Mucosa of gallbladder (tissue), 1 donor: ENCODE data around the gene SLC22A5. TPM values are rescaled to one million over a fixed set of nuclear protein-coding genes. Genes with fewer than 3 reads are reported as not detected.
"Not testable (repeated sequence)": the region's sequence is repeated elsewhere in the genome, so short reads cannot be mapped to it uniquely, and the experiment has no call there.

Experiments
- DNase-seq: peaks from one replicate; pipeline ENCODE4 v3.0.0-alpha.2; 2020; ENCODE audit warnings: low spot score
- total RNA-seq: library from RNA; stranded (reverse); gene quantifications from one replicate; pipeline ENCODE4 v1.2.1, GENCODE V29; 2021
- donor health status: DM: no; HTN: no; CAD: no.

SLC22A5 gene
- total RNA-seq, 1 donor from 2014 or later: 27.0 TPM

DNA sequence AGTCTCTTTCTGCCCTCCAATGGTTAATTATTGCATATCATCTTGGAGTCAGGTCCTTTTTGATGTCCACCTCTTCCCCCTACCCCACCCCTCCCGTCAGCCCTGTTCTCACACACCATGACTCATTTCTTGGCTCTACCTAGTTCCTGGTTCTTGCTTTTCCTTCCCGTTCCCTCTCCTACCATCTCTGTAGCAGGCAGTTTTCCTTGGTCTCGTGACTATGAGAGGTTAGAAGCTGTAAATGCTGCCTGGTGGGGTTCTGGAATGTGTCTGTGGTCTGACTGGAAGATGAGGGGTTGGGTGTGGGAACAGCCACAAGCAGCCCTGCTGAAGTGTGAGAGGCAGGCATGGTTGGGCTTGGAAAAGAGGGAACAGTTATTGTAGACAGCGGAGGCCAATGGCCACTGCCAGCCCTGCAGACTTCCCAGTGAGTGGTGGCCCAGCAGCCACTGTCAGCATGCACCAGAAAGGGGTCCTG is 18.2 kb downstream of the SLC22A5 start:
- DNase-seq: peak; percentile 78

DNA sequence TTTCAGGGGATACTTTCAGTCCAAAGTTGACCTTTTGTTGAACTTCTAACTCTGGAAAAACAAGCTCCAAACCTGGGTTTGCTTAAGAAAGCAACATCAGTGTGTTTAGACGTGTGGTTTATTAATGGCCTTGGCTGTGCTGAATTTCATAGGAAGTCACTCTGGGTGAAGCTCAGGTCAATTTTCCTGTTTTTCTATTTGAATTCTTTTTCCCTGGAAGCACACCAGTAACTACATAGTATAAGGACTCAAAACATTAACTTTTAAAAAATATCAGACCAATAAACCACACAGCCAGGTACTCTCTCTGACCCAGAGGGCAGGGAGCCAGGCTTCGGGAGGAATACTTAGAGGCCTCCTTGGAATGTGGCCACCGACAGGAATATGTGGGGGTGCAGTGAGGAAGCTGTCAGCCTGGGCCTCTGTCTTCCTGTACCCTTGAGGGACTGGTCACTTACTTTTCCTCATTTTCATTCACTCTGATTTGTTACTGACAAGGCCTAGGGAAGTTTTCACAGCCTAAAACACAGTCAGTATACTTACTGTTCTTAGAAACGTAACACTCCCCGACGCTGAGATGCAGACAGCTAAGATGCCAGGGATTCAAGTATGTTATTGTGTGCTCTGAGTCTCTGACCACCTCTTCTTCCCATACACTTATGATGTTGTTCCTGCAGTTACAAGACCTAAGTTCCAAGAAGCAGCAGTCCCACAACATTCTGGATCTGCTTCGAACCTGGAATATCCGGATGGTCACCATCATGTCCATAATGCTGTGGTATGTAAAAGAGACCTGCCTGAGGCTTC is 18.9 kb downstream of the SLC22A5 start:
- no peak for DNase-seq

DNA sequence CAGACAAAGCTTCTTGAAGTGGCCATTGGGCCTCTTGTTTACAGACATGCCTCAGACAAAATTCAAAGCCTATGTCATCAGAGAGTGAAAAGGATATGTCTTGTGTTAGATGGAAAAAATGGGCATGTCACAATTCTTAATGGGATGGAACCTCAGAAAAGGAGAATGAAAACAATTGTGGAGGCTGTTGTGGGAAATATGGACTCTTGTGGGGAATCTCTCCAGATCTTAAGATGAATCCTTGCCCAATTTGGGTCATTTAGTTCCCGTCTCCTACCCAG is 19.5 kb downstream of the SLC22A5 start:
- DNase-seq: no peak

DNA sequence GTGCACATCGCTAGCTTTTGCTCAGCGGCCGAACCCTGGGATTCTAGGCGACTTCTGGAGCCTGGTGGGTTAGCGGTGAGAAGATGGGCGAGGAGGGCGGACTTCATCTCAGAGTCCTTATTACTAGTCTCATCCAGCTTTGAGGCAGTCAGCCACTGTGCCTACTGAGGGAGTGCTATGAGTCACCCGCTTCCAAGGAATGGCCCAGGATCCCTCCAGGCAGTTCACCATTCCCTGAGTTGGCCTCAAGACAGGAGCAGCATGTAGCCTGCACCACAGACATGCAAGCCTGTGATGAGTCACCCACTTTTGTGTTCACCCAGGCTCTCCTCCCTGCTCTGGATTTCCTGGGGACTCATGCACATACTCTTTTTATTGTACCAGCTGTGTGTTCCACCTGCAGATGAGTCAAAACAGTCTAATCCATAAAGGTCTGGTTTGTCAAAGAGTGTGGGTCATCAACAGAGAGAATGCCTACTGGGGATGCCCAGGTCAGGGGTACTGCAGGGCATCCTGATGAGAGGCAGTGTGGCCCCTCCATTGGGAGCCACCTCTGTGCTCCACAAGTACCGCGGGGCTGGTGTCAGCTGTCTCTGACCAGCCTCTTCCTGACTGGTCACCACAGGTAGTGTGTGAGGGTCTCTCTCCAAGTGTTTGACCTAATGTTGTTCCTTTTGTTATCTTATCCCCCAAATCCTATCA is 20.2 kb downstream of the SLC22A5 start:
- no peak for DNase-seq

DNA sequence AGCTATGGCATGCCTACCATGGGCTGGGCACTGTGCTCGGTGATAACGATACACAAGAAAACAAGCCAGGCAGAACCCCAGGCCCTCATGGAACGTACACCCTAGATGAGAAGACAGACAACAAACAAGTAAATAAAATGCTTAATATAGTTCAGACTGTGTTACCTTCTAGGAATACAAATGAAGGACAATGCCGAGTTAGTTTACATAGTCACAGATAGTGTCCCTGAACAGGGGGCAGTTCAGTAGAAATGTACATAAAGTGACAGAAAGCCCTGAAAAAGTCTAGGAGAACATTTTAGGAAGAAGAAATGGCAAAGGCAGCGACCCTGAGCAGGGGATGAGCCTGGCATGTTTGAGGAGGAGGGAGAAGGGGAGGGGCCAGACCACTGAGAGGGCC is 21.7 kb downstream of the SLC22A5 start:
- no peak for DNase-seq

DNA sequence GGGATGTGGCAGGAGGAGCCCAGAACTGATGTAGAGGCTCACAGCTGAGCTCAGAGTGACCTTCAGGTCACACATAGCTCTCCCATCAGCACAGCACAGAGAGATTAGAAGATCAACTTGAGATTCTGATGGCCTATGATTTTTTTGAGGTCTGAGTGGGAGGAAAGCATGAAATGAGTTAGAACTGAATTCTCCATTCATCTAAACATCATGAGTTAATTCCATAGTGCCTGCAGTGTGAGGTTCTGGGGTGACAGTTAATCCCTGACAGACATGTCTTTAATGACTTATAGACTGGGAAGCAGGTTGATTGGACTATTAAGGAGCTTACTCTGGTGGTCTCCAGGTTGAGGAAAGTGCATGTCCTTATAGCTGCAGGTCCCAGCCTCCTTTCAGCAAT is 22.4 kb downstream of the SLC22A5 start:
- DNase-seq: no peak

DNA sequence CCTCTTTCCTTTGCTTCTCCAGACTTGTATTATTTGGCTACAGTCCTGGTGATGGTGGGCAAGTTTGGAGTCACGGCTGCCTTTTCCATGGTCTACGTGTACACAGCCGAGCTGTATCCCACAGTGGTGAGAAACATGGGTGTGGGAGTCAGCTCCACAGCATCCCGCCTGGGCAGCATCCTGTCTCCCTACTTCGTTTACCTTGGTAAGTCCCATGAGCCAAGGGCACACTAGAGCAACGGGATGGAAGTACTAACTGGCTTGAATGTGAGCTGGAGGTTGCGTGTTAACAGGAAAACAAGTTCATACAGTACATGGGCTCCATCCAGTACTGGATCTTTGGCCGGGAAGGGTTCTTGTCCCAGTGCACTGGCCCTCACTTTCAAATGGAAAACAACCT is 22.9 kb downstream of the SLC22A5 start:
- no peak for DNase-seq

DNA sequence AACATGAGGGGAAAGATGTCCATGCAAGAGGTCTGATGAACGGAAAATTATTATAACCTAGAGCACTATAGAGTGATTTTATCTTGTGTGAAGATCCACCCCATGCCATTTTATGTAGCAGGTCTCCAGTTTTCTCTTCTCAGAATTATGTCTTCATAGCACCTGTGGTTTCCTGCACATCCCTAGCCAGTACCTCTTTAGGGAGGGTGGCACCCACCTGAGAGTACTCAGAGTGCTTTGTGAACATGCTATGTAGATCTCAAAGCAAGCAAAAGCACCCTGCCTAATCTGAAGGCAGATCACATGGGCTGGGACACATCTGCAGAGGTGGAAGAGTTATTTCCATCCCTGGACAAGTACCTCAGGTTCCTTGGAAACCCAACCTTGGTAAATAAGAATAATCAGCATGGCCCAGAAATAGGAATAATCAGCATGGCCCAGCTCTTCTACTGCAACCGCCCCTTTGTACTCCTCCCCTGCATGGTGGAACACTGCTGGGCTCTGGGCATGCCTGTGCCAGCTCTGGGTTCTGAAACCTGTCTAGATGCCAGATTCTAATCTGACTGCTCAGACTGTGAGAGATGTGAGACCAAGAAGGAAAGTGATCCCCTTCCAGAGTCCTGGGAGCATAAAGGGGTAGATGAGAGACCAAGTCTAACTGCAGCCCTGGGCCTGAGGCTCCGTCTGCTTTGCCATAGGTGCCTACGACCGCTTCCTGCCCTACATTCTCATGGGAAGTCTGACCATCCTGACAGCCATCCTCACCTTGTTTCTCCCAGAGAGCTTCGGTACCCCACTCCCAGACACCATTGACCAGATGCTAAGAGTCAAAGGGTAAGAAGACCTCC is 23.7 kb downstream of the SLC22A5 start:
- DNase-seq: no peak

DNA sequence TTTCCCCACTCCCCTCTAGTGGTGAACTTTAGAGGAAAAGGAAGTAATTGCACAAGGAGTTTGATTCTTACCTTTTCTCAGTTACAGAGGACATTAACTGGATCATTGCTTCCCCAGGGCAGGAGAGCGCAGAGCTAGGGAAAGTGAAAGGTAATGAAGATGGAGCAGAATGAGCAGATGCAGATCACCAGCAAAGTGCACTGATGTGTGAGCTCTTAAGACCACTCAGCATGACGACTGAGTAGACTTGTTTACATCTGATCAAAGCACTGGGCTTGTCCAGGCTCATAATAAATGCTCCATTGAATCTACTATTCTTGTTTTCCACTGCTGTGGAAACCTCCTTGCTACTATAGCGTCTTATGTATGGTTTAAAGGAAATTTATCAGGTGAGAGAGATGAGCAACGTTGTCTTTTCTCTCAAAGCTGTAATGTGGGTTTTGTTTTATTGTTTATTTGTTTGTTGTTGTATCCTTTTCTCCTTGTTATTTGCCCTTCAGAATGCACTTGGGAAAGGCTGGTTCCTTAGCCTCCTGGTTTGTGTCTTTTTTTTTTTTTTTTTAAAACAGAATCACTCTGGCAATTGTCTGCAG is 25.3 kb downstream of the SLC22A5 start:
- DNase-seq: no peak

DNA sequence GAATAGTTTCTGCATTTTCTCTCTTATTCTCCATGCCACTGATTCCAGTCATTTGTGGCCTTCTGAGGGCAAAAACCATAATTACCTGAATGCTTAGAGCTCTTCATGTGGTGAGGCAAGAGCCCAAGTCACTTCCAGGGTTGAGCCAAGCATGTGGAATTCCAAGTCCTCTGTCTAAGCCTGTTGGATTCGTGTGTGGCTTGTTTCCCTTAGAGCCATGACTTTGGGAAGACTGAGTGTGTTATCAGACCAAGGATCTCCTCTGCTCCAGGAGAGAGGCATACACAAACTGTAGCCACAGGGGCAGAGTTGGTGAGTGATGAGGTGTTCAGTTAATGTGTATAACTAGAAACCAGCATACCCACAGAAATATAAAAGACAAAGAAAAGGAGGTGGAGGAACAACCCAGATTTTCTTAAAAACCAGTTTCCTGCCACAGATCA is 27.1 kb downstream of the SLC22A5 start:
- no peak for DNase-seq

DNA sequence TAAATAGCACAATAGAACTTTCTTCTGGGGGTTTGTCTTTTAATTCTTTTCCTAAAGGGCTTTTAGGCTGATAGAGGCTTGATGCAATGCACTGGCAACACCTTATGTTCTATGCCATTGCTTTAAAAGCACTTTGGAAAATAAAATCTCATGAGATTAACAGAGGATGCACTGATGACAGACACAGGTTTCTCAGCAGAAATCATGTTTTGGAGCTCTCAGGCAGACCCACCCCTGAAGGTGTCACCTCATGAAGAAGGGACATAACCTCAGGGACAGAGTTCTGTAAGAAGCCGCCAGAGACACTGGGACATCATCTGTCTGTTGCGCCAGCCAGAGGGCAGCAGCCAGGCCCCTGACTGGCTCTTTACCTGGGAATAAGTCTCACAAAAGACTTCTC is 27.7 kb downstream of the SLC22A5 start:
- no peak for DNase-seq

DNA sequence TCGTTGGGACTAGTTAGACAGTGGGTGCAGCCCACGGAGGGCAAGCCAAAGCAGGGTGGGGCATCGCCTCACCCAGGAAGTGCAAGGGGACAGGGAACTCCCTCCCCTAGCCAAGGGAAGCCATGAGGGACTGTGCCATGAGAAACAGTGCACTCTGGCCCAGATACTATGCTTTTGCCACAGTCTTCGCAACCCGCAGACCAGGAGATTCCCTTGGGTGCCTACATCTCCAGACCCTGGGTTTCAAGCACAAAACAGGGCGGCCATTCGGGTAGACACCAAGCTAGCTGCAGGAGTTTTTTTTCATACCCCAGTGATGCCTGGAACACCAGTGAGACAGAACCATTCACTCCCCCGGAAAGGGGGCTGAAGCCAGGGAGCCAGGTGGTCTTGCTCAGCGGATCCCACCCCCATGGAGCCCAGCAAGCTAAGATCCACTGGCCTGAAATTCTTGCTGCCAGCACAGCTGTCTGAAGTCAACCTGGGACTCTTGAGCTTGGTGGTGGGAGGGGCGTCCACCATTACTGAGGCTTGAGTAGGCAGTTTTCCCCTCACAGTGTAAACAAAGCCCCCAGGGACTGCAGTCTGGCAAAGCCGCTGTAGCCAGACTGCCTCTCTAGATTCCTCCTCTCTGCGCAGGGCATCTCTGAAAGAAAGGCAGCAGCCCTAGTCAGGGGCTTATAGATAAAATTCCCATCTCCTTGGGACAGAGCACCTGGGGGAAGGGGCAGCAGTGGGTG is 28.6 kb downstream of the SLC22A5 start:
- DNase-seq: not testable (repeated sequence)

DNA sequence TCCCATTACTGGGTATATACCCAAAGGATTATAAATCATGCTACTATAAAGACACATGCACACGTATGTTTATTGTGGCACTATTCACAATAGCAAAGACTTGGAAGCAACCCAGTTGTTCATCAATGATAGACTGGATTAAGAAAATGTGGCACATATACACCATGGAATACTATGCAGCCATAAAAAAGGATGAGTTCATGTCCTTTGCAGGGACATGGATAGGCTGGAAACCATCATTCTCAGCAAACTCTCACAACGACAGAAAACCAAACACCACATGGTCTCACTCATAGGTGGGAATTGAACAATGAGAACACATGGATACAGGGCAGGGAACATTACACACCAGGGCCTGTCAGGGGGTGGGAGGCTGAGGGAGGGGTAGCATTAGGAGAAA is 34.5 kb downstream of the SLC22A5 start:
- not testable (repeated sequence) for DNase-seq

DNA sequence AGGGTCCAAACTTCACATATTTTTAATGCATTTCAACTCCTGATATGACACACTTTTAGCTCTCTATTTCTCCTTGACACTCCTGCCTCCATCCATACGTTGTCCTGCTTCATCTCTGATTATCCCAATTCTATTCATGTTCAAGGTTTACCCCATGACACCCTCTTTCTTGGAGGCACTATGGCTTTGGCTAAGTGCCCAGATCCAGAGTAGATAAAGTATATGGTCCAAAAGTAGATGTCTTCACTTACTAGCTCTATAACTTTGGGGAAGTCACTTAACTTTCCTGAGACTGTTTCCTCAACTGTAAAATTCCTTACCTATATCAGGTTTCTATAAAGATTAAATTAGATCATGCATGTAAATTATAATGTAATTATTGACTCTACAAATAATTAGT is 36.1 kb downstream of the SLC22A5 start:
- no peak for DNase-seq

DNA sequence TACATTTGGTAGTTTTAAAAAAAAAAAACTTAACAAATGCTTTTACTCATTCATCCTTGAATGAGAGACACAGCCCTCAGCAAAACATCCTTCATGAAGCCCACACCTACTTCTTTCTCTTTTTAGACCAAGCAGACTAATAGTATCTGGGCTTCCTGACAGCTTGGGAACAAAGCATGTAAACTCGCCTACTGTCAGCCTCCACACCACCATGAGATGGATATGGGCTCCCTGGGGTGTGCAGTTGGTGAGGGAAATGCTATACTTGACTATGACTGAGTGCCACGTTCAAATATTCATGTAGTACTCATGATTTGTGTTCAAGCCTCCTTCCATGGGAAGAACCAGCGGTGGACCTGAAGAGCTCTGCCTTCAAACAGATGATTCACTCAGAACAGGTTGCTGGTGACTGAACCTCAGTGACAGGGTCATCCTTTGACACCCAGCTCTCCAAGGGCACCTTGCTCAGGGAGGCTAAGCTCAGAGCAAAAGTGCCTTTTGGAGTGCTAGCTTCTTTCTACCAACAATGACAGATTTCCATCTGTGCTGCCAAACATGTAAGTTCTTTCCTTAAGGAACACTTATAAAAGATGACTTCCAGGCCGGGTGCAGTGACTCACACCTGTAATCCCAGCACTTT is 36.8 kb downstream of the SLC22A5 start:
- DNase-seq: no peak

DNA sequence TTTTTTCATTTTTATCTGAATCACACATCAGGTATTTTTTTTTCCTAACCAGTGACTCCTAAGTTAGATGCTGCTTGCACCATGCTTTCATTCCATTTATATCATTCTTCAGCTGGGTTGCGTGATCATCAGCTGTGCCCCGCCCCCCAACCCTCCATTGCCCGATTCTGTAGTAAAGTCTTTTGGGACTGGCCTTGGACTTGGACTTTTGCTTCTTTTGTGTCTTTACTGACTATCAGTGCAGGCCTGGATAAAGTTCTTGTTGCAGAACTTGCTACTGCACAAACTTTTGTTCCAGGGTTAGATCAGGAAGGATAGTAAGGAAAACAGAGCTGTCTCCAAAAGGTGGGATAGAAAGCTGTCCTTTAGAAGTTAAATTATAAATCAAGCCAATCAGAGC is 38.5 kb downstream of the SLC22A5 start:
- DNase-seq: no peak

DNA sequence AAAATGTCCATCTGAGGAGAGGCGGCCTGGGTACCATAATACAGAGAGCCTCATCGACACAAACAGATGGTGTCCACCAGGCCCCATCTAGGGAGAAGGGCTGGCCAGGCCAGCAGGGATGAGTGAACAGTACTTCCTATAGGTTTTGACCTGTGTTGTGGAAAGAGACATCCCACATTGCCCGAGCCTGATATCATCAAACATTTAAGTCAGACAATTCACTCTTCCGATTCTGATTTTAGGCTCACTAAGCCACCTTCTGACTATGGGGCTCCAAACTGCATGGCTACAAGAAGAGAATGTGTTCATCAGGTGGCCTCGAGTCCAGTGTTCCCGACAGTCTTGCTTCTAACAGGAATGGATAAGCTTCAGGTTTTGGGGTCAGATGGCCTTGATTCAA is 38.9 kb downstream of the SLC22A5 start:
- DNase-seq: no peak

DNA sequence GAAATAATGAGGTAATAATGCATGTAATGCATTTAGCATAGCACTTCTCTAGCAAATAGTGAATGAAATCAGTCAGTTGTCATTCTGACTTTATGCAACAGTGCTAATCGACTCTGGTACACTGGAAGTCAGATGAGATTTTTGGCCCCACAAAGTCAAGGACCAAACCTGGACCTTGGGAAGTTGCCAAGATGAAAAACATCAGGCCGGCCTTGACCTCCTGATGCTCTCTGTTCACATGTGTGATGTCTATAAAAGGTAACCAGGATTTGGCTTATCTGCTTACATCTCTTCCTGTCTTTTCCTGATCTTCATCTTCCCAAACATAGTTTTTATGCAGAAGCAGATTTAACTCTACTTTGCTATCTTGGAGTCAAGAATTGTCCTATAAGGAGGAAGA is 39.5 kb downstream of the SLC22A5 start:
- no peak for DNase-seq

DNA sequence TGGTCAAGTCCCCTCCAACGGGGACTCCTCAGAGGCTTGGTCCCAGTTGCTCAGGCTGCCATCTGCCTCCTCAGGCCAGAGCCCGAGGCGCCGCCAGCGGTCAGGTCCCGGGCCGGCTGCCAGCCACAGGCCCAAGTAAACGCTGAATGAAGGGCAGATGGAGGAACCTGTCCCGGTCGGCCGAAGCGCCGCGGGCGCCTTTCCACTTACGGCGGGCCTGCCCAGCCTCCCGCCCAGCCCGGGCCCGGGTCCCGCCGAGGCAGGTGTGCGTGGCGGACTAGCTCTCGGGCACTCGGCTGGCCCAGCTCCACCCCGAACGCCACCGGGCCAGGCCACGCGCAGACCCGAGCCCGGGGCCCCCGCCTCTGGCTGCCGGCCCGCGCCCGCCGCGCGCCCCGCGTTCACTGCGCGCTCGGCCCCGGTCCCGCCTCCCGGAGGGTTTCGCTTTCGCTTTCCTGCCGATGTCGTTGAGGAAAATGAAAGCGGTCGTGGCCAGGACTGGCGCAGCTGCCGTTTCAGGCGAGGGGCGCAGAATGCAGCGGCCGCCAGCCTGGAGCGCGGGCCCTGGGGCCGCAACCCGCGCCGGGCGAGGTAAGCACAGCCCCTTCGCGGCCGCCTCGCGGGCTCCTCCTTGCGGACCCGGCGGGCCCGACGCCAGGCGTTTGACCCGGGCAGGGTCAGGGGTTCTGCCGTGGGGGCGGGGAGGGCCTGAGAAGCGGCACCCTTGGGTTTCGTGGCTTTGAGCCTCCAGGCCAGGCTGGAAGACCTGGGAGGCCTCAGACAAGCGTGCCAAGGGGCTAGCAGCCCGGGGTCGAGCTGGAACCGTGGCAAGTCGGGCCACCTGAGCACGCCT is 41.2 kb downstream of the SLC22A5 start:
- DNase-seq: peak; percentile 79
